WTC11 (cell line): ENCODE results near the gene HSPB3. TPM values are rescaled to one million over a fixed set of nuclear protein-coding genes. Genes with fewer than 3 reads are reported as not detected.

ENCODE experiments used
- ATAC-seq: fragments of 200-7000 bp; cut with Tn5 transposase; 2 replicates; pipeline ENCODE4 v1.10.0; 2021; ENCODE audit warnings: mild to moderate bottlenecking, moderate library complexity
- Bru-seq: library from RNA; stranded (reverse); fragments of 400-500 nt; gene quantifications from one replicate; lab custom pipeline; 2021; lab: Mats Ljungman, UMichigan
- CTCF ChIA-PET: fragments of 300-600 bp; sonication (Branson Sonifier 250); formaldehyde crosslinking; loops from one replicate; lab custom pipeline; 2021; ENCODE audit warnings: antibody characterized with exemption; lab: Charles Lee
- POLR2A ChIA-PET: fragments of 350-600 bp; sonication (Branson Sonifier 250); formaldehyde crosslinking; loops from one replicate; lab custom pipeline; 2021; ENCODE audit warnings: antibody characterized with exemption; lab: Charles Lee
- DNase-seq: peaks from one replicate; pipeline ENCODE4 v3.0.0; 2021; ENCODE audit warnings: low spot score
- H3K27ac Mint-ChIP-seq: 2 replicates; pipeline ENCODE4 v1.8.0; 2021; ENCODE audit warnings: mixed read lengths
- H3K27me3 Mint-ChIP-seq: 2 replicates; pipeline ENCODE4 v1.8.0; 2021; ENCODE audit warnings: low read depth, mild to moderate bottlenecking, moderate library complexity, mixed read lengths
- H3K36me3 Mint-ChIP-seq: 2 replicates; pipeline ENCODE4 v1.8.0; 2021; ENCODE audit warnings: mixed read lengths
- H3K4me1 Mint-ChIP-seq: 2 replicates; pipeline ENCODE4 v1.8.0; 2022; ENCODE audit warnings: mixed read lengths
- H3K4me3 Mint-ChIP-seq: 2 replicates; pipeline ENCODE4 v1.8.0; 2021; ENCODE audit warnings: mild to moderate bottlenecking, moderate library complexity, mixed read lengths
- H3K9me3 Mint-ChIP-seq: 2 replicates; pipeline ENCODE4 v1.8.0; 2021; ENCODE audit warnings: mixed read lengths
- E2F4 ChIP-seq: sonication (generic); formaldehyde crosslinking; IDR thresholded peaks from 2 replicates; pipeline ENCODE4 v1.8.1; 2022; ENCODE audit warnings: low read depth, mild to moderate bottlenecking, moderate library complexity, missing genetic modification reagents, borderline replicate concordance
- ELF4 ChIP-seq: sonication (generic); formaldehyde crosslinking; IDR thresholded peaks from 2 replicates; pipeline ENCODE4 v1.8.1; 2022; ENCODE audit warnings: low read depth, mild to moderate bottlenecking, moderate library complexity, missing genetic modification reagents
- FOXJ3 ChIP-seq: sonication (generic); formaldehyde crosslinking; IDR thresholded peaks from 2 replicates; pipeline ENCODE4 v1.9.0; 2021; ENCODE audit warnings: missing genetic modification reagents, mild to moderate bottlenecking, borderline replicate concordance
- GABPB1 ChIP-seq: sonication (generic); formaldehyde crosslinking; IDR thresholded peaks from 2 replicates; pipeline ENCODE4 v1.8.1; 2023; ENCODE audit warnings: mild to moderate bottlenecking, missing genetic modification reagents
- GRHL2 ChIP-seq: fragments of 250-450 bp; sonication (Bioruptor Pico); IDR thresholded peaks from 2 replicates; pipeline ENCODE4 v1.8.0; 2022; ENCODE audit warnings: mild to moderate bottlenecking, moderate library complexity; ENCODE audit not compliant: insufficient replicate concordance, severe bottlenecking
- HMGXB4 ChIP-seq: sonication (generic); formaldehyde crosslinking; IDR thresholded peaks from 2 replicates; pipeline ENCODE4 v1.8.1; 2023; ENCODE audit warnings: mild to moderate bottlenecking, moderate library complexity, missing genetic modification reagents
- NFE2L1 ChIP-seq: sonication (generic); formaldehyde crosslinking; IDR thresholded peaks from 2 replicates; pipeline ENCODE4 v1.8.1; 2023; ENCODE audit warnings: missing genetic modification reagents
- NFYB ChIP-seq: sonication (generic); formaldehyde crosslinking; conservative IDR thresholded peaks from 2 replicates; pipeline ENCODE4 v1.8.0; 2022; ENCODE audit warnings: low read depth, missing genetic modification reagents
- SMAD4 ChIP-seq: sonication (generic); formaldehyde crosslinking; IDR thresholded peaks from 2 replicates; pipeline ENCODE4 v1.8.0; 2022; ENCODE audit warnings: mild to moderate bottlenecking, missing genetic modification reagents
- ZNF138 ChIP-seq: sonication (generic); formaldehyde crosslinking; conservative IDR thresholded peaks from 2 replicates; pipeline ENCODE4 v1.8.1; 2022; ENCODE audit warnings: mild to moderate bottlenecking, moderate library complexity, missing genetic modification reagents
- ZNF423 ChIP-seq: fragments of 250-450 bp; sonication (Bioruptor Pico); IDR thresholded peaks from 2 replicates; pipeline ENCODE4 v2.1.2; 2022; ENCODE audit warnings: mild to moderate bottlenecking, moderate library complexity
- ZNF532 ChIP-seq: fragments of 250-450 bp; sonication (Bioruptor Pico); IDR thresholded peaks from 2 replicates; pipeline ENCODE4 v1.9.0; 2021; ENCODE audit warnings: mild to moderate bottlenecking, borderline replicate concordance
- ZSCAN18 ChIP-seq: fragments of 250-450 bp; sonication (Bioruptor Pico); IDR thresholded peaks from 2 replicates; pipeline ENCODE4 v2.1.2; 2022; ENCODE audit warnings: mild to moderate bottlenecking, moderate library complexity
- long read RNA-seq, 3 experiments: library from RNA in 1 of 3; library from capped mRNA in 1 of 3; library from polyadenylated mRNA in 1 of 3; unstranded in 2 of 3; stranded (forward) in 1 of 3; transcript quantifications; one replicate each; pipeline ENCODE4 v2.0.0, GENCODE V29; 2021
- total RNA-seq: library from RNA; stranded (reverse); gene quantifications from 3 replicates; pipeline ENCODE4 v1.2.3, GENCODE V29; 2021

The HSPB3 gene
- total RNA-seq (not detected in 3 replicates), Bru-seq, nascent RNA (not detected)
- long read RNA-seq, experiment 1: 0 reads
- long read RNA-seq, experiment 2: 0 reads
- long read RNA-seq, experiment 3: 0 reads

GRCh38 chr5:54455413-54456157, at the start of gene HSPB3:
Gene HSPB3 (plus strand): TSS chr5:54455699. CDS start chr5:54455790, 91 bp downstream.
- POLR2A ChIA-PET: no interaction called here
- H3K4me3 Mint-ChIP-seq: no peak within 1 kb of the TSS
- H3K27me3 Mint-ChIP-seq: no peaks in the 10 kb centered on the region
- ATAC-seq: no peak
- no peak for DNase-seq
- CTCF ChIA-PET: interaction anchor here (1.2 kb wide), 1 partner anchor 36 kb away, joined by 3 read pairs; no protein-coding TSS in a partner anchor
- no peak within 1 kb of the TSS for H3K27ac Mint-ChIP-seq
- peaks cover 10% of the 10 kb centered on the region for H3K4me1 Mint-ChIP-seq
- H3K36me3 Mint-ChIP-seq: peaks cover 8% of the 10 kb centered on the region
- peaks cover 9% of the 10 kb centered on the region for H3K9me3 Mint-ChIP-seq
- TF ChIP-seq ZNF532 (no peak), ZNF423 (CRISPR knock-in tag) (no peak), NFE2L1 (CRISPR knock-in tag) (no peak)

- POLR2A ChIA-PET: no interaction called here
- Mint-ChIP-seq H3K27me3 (no peaks in the 10 kb centered on the region), H3K9me3 (peaks cover 4% of the 10 kb centered on the region; the same call in 1 of the 2 replicates), H3K4me3 (no peak overlapping the region), H3K36me3 (no peaks in the 10 kb centered on the region), H3K27ac (no peak overlapping the region), H3K4me1 (peaks cover 18% of the 10 kb centered on the region)
- DNase-seq (no peak), ATAC-seq (peak; percentile 63)
- CTCF ChIA-PET: interaction anchor here (0.9 to 3.4 kb wide), 5 partner anchors 8 to 167 kb away, joined by 3 to 23 read pairs (median 4); no protein-coding TSS in a partner anchor
- TF ChIP-seq ZNF532 (no peak), ELF4 (no peak), HMGXB4 (CRISPR knock-in tag) (no peak)
Measured at GRCh38 chr5:54411176-54411575, 44.3 kb upstream of the HSPB3 start.

GRCh38 chr5:54412913-54413312, 42.6 kb upstream of the HSPB3 start:
- TF ChIP-seq NFE2L1 (CRISPR knock-in tag): no peak
- Mint-ChIP-seq H3K27me3 (no peaks in the 10 kb centered on the region), H3K9me3 (peaks cover 3% of the 10 kb centered on the region; the same call in 1 of the 2 replicates), H3K36me3 (no peaks in the 10 kb centered on the region), H3K4me3 (no peak overlapping the region), H3K4me1 (peaks cover 18% of the 10 kb centered on the region), H3K27ac (no peak overlapping the region)
- no peak for DNase-seq
- no peak for ATAC-seq
- POLR2A ChIA-PET: no interaction called here
- CTCF ChIA-PET: interaction anchor here (1.2 to 3.4 kb wide), 2 partner anchors 101 to 169 kb away, joined by 3 to 19 read pairs; no protein-coding TSS in a partner anchor

- ATAC-seq (no peak), DNase-seq (no peak)
- Mint-ChIP-seq H3K36me3 (peaks cover 5% of the 10 kb centered on the region), H3K27ac (no peak overlapping the region), H3K4me3 (no peak overlapping the region), H3K9me3 (peaks cover 5% of the 10 kb centered on the region), H3K4me1 (peaks cover 18% of the 10 kb centered on the region), H3K27me3 (no peaks in the 10 kb centered on the region)
- POLR2A ChIA-PET: no interaction called here
- CTCF ChIA-PET: no interaction called here
- no peak for TF ChIP-seq NFE2L1 (CRISPR knock-in tag)
- no peak for TF ChIP-seq SMAD4 (CRISPR knock-in tag)
- no peak for TF ChIP-seq GRHL2 (CRISPR knock-in tag)
- TF ChIP-seq E2F4 (CRISPR knock-in tag): no peak
- no peak for TF ChIP-seq ZSCAN18 (CRISPR knock-in tag)
- no peak for TF ChIP-seq NFYB (CRISPR knock-in tag)
- TF ChIP-seq FOXJ3 (CRISPR knock-in tag): no peak
- no peak for TF ChIP-seq GABPB1
- TF ChIP-seq ZNF138 (CRISPR knock-in tag): no peak
Measured at GRCh38 chr5:54415147-54415546, 40.4 kb upstream of the HSPB3 start.
